HG03378 (cell line): ENCODE results near the gene TLNRD1.
"Not testable (repeated sequence)": the region's sequence is repeated elsewhere in the genome, so short reads cannot be mapped to it uniquely, and the experiment has no call there.

ENCODE experiments used
- ATAC-seq: cut with Tn5 transposase; IDR thresholded peaks from one replicate; pipeline ENCODE4 v1.9.1; 2021; ENCODE audit warnings: mild to moderate bottlenecking, moderate library complexity; ENCODE audit not compliant: unreplicated experiment

TLNRD1 gene

DNA sequence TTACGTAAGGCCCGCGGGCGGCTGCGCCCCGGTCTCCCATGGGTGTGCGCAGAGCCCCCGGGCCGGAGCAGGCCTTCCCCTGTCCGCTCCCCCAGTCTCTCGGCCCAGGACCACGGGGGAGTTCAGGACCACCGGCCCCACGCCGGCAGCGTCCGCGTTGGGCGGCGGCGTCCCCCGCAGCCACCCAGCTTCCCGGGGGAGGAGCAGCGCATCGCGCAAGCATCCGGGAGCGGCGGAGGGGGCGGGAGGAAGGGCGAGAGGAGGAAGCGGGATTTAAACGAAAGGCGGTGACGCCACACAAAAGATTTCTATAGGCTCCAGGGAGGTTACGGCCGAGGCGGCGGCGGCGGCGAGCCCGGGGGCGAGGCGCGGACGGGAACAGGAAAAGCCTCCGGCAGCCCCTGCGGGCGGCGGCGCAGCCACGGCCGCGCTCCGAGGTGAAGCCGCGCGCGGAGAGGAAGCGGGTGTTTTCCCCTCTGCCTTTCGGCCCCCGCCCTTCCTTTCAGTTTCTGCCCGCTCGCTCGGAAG is at the start of gene TLNRD1:
Gene TLNRD1, plus strand, starts transcription at position 300 of the 528 bp plus-strand sequence. CDS start 1,349 bp downstream, outside the sequence.
- ATAC-seq = peak; percentile 48

DNA sequence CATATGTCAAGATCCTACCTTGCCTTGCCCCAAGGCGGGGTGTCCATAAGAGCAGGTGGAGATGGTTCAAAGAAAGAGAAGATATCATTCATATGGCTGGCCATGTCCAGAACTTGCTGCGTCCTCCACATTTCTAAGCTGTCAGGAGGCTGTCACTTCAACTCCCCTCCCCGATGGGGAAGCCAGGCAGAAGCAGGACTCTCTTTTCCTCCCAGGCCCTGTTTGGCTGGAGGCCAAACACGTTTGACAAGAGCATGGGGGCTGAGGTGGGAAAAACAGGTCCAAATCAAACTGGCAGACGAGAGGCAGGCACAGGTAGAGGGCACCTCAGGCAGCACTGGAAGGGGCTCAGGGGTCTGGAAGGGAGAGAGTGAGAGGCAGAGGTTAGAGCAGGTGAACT is 48.8 kb upstream of the TLNRD1 start:
- no peak for ATAC-seq

DNA sequence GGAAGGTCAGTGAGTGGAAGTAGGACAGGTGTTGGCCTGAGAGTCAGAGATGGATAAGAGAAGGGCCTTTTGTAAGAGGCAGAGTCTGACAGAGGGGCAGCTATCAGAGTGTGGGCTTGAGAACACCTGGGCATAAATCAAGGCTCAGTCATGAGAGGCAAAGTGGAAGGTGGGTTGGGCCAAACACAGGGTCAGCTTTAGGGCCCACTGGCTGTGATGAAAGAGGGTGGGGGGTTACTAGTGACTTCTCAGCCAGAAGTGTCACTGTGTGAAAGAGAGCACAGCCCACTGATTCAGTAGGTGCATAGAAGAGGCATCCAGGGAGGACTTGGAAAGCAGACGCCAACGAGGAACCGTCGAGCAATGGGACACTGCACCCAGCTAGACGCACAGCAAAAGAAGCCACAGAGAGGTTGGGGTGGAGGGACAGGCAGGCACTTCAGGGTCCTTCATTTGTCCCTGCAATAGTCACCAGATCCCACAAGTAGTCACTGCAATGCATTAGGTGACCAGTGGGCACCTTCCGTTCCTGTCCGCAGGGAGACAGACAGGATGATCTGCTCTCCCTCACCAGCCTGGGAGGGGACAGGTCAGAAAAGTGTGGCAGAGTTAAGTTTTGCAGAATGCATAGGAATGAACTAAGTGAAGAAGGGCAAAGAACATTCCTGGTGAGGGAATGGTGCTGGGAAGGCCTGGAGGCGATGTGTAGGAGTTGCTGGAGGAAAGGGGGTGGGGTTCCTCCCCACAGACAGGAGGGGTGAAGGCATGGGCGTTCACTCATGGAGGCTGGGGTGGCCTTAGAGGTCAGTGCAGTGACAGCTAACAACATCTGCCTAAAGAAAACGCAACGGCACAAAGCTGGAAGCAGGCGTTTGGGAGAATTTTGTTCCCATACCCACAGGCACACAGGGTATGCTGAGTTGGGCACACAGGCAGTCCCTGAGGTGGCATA is 47.4 kb upstream of the TLNRD1 start:
- ATAC-seq = no peak

DNA sequence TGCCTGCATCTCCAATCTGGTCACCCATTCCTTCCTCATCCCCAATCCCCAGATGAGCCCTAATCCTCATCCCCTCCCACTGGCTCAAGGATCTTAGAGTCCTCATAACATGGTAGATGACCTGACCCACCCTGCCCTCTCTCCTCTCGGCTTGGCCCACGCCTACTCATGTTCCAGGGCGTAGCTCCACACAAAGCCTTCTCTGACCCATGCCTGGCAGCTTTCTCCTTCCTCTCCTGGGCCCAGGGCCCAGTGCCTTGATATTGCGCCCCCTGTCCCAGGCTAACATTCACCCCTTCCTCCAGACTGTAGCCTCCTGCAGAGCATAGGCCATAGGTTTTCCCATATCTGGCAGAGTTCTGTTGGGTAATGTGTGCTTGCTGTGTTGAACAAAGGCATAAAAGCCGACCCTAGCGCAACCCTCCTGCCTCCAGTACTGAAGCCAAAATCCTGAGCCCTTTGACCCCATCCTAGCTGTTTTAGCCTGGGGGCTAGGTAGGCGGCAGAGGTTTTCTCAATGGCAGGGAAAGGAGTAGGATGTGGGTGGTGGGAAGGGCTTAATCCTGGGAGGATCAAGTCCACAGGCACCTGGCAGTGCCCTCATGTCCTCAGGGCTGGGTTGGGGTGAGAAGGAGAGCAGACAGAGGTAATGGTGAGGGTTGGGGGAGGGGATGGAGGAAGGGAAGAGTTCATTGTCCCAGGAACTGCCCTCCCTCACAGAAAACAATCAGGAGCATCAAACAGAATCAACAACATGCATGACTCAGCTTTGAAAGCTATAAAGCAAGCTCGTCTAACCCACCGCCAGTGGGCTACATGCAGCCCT is 46.6 kb upstream of the TLNRD1 start:
- ATAC-seq = no peak

GRCh38 chr15:80955571-80956452 is 44.9 kb upstream of the TLNRD1 start:
- ATAC-seq = not testable (repeated sequence)

DNA sequence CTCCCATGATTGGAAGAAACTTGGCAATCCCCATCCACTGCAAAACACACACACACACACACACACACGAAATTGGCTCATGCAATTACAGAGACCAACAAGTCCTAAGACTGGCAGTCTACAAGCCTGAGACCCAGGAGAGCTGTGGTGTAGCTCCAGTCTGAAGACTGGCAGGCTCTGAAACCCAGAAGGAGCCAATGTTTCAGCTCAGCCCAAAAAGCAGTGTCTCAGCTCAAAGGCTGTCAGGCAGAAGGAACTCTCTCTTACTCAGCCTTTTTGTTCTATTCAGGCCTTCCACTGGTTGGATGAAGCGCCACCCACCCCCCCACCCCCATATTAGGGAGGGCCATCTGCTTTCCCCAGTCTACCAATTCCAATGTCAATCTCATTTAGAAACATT is 43.2 kb upstream of the TLNRD1 start:
- ATAC-seq = no peak

DNA sequence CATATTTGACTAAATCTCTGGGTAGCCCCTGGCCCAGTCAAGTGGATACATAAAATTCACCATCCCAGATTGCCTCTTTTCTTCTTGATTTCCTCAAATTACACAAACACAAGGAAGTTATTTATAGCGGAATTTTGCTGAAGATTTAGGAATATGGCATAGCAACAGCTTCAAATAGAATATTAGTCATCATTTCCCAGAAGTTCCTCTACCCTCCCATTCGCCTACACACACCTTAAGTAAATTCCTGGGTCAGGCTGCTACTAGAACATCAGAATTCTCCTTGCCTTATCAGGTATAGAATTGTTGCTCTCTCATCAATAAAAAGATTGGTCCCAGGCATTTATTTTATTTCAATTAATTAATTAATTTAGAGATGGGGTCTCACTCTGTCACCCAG is 42.7 kb upstream of the TLNRD1 start:
- ATAC-seq = no peak

DNA sequence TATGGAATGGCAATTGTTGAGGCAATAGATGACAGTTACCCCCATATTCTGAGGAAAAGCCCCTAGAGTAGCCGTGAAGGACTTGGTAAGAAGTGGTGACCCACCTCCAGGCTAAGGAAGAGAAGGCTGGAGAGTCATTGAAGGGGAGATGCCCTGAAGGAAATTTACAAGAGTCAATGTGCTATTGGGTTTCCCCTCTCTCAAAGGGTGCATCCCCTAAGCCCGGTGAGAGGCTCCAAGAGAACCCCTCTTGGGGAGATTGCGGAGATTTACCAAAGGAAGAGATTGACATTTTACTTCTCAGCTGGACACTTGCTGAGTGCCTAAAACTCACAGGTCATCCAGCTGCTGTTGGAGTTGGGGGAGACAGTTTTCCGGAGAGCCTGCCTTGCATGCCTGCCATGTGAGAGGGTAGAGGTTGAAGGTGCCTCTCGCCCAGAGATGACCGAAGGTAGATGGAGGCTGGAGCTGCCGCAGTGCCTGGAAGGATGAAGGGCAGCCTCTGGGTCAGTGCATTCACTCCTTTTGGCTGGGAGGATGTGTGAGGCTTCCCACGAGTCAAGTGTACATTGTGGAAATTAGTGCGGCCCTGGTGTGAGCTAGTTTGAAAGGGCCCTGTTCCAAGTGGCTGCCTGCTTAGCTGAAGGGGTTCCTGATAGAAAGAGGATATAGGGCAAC is 41.8 kb upstream of the TLNRD1 start:
- no peak for ATAC-seq

DNA sequence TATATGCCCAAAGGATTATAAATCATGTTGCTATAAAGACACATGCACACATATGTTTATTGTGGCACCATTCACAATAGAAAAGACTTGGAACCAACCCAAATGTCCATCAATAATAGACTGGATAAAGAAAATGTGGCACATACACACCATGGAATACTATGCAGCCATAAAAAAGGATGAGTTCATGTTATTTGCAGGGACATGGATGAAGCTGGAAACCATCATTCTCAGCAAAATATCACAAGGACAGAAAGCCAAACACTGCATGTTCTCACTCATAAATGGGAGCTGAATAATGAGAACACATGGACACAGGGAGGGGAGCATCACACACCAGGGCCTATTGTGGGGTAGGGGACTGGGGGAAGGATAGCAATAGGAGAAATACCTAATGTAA is 35.3 kb upstream of the TLNRD1 start:
- not testable (repeated sequence) for ATAC-seq

- ATAC-seq = no peak
These were observed 34.1 kb upstream of the TLNRD1 start for GRCh38 chr15:80966431-80967197.

- no peak for ATAC-seq
These were observed 33.3 kb upstream of the TLNRD1 start for GRCh38 chr15:80967451-80967850.

- no peak for ATAC-seq
These were observed 32.7 kb upstream of the TLNRD1 start for GRCh38 chr15:80967991-80968510.

- ATAC-seq = no peak
These were observed 31.4 kb upstream of the TLNRD1 start for GRCh38 chr15:80969316-80969715.

- ATAC-seq = no peak
These were observed 30.6 kb upstream of the TLNRD1 start for GRCh38 chr15:80970018-80970657.

GRCh38 chr15:80970658-80971057 is 30.1 kb upstream of the TLNRD1 start:
- ATAC-seq = no peak

DNA sequence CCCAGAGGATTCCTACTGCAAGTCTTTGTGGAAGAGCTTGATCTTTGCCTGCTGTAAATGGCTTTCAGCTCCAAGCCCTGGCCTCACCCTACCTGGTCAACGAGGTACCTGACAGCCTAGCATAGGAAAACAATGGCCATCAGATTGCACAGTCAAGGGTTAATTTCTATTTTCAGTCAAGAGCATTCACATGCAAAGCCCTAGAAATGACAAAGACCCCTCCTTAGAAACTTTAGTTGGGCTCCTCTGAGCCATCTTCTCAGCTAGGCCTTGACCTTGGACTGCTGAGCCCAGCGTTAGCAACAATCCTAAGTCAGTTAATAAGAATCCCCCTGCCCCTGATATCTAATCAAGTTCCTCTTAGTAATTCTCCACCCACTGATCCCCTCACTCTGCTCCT is 29.6 kb upstream of the TLNRD1 start:
- ATAC-seq = no peak

GRCh38 chr15:80972276-80972675 is 28.4 kb upstream of the TLNRD1 start:
- no peak for ATAC-seq

DNA sequence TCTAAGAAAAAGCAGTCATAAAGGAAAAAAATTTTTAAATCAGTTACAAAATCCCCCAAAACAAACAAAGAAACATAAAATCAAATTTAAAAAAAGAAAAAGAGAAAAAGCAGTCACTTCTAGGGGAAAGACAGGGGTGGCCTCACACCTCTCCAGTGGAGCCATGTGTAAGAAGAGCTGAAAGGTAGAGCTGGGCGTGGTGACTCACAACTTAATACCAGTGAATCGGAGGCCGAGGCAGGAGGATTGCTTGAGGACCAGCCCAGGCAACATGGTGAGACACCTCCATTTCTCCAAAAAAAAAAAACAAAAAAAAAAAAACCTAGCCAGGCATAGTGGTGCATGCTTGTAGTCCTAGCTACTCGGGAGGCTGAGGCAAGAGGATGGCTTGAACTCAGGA is 25.8 kb upstream of the TLNRD1 start:
- no peak for ATAC-seq
